Kidney tubule cell (primary cell): Measurements from ENCODE around the gene ATG2B.

Experiments
- DNase-seq: peaks from one replicate; pipeline ENCODE4 v3.0.0-alpha.2; 2018; ENCODE audit warnings: low spot score

Gene ATG2B

GRCh38 chr14:96362965-96363750, at the start of gene ATG2B, which contains the start of gene GSKIP:
TSS of gene ATG2B (minus strand) at chr14:96363341. CDS start at chr14:96362976, 365 bp downstream.
TSS of gene GSKIP (plus strand) at chr14:96363526. CDS start at chr14:96382248, 18,722 bp downstream.
- DNase-seq, result peak; percentile 93

DNA sequence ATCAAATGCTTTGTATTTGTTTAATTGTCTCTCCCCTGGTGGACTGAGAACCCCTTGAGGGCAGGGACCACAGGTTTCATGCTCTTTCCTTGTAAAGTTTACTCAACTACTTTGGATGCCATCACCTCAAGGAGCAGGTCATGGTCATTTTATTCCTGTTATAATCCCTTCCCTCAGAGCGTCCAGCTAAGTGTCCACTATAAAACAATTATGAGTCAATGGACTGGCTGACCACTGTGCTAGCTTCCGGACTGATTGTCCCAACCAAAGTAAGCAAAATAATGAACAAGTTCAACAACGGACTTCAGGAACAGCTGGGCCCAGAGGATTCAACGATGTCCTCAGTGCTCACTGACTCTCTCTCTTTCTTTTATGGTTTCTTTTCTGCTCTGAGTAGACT, 47.0 kb upstream of the ATG2B start:
- no peak for DNase-seq

GRCh38 chr14:96409701-96410100, 46.6 kb upstream of the ATG2B start:
- no peak for DNase-seq

GRCh38 chr14:96408608-96409007, 45.5 kb upstream of the ATG2B start:
- no peak for DNase-seq

DNA sequence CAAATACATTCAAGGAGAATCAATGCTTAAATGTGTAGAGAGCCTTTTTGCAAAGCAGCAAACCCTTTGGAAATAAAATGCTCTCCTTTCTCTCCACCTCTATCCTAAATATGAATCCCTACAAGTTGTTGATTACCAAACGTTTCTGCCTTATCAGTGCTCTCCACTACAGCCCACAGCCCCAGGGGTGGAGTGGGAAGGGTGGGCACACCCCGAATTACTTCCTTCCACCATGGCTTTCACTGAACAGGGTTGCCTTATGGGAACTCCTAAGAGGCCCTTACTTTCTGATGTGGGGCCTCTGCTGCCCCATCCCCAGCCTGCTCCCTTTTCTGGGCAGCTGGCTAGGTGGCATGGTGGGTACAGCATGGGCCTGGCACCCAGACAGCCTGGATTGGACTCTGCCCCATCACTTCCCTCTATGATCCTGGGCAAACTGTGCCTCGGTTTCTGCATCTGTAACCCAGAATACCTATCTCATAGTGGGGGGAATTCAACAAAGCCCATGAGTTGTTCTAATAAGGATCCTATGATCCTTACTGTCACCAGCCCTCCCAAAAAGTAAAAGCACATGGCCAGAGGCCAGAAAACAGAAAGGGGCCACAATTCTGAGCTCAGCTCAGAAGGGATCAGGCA, 44.9 kb upstream of the ATG2B start:
- DNase-seq, result no peak

GRCh38 chr14:96405677-96406076, 42.5 kb upstream of the ATG2B start:
- no peak for DNase-seq

DNA sequence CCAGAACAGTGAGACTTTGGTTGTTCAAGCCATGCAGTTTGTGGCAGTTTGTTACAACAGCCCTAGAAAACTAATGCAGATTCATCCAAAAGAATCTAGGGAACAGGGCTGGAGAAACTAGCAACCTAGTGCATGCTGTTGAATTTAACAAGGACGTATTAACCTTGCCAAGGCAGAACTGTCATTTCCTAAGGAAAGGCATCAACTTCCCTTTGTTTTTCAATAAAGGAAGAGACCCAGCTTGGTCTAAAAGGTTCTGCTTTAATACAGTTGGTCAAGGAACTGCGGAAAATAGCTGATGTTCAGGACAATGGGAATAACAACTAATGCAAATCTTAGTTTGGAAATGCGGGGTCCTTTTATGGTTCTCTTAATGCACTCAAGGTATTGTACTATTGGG, 40.3 kb upstream of the ATG2B start:
- DNase-seq, result no peak

DNA sequence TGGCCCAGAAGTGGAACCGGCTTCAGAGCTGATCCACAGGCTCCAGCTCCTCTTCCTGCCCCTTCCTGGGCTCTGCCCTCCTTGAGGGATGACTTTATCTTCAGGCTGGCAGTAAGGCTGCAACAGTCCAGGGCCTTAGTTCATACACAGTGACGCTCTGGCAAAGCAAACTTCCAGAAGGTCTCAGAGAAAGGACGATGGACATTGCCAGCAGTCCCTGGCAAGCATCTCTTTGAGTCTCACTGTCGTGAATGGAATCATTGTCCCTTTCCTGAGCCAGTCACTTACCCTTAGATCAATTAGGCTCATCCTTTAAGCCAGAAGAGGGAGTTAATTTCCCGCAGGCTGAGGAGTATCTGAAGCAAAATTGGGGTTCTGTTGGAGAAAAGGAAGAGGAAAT, 37.4 kb upstream of the ATG2B start:
- DNase-seq, result no peak

GRCh38 chr14:96399405-96399804, 36.3 kb upstream of the ATG2B start:
- DNase-seq, result no peak

- no peak for DNase-seq
Measured at GRCh38 chr14:96398921-96399320, 35.8 kb upstream of the ATG2B start.

DNA sequence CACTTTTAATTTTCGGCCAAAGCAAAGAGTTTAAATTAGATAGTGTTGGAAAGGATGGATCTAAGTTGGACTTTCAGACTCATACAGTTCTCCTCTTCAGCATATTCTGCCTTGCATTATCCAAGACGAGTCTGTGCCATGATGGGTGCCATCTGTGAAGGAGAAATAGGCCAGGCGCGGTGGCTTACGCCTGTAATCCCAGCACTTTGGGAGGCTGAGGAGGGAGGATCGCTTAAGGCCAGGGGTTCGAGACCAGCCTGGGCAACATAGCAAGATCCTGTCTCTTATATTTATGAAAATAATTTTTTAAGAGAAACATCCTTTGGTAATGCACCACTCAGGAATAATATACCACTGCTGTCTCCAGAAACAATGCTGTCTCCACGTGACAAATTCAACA, 35.3 kb upstream of the ATG2B start:
- DNase-seq, result no peak

DNA sequence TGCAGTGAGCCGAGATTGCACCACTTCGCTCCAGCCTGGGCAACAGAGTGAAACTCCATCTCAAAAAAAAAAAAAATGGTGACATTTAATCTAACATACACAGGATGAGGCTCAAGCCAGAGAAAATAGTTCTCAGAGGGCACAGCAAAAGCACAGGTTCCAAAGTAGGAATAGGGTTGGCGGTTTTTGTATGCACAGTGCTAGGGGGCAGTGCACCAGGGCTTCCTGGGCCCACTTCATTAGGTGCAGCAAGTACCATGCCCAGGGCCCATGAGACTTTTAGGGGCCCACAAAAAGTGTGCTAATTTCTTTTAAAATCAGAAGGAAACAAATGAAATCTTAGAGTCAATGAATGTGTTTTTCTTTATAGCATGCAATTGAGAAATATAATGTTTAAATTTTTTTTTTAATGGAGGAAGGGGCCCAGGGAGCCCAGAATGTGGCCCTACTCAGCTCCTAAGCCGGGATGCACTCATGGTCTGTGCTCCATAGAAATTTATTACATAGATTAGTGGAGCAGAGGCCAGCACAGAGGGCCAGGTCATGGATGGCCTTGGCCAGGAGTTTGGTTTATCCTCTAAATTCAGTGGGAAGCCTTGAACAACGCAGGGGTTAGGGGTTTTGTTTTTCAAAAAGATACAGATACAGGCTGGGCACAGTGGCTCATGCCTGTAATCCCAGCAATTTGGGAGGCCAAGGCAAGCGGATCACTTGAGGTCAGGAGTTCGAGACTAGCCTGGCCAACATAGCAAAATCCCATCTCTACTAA, 31.1 kb upstream of the ATG2B start:
- no peak for DNase-seq

- no peak for DNase-seq
Measured at GRCh38 chr14:96393071-96393691, 30.0 kb upstream of the ATG2B start.

- peak; percentile 96 for DNase-seq
Measured at GRCh38 chr14:96391293-96392118, 28.4 kb upstream of the ATG2B start.

DNA sequence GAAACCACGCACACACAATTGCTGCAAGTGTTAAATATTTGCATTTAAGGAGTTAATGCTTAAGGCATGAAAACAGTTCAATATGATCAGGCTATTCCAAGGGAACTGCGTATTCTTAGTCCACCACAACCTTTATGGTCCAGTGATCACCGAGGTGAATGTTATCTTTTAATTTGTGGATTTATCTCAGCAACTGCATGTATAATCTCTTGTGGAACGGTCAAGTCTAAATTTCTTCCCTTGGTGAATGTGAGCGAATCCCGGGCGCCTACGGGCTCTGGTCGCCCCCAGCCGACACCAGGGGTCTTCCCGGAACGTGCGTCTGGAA, 27.8 kb upstream of the ATG2B start:
- DNase-seq, result no peak

DNA sequence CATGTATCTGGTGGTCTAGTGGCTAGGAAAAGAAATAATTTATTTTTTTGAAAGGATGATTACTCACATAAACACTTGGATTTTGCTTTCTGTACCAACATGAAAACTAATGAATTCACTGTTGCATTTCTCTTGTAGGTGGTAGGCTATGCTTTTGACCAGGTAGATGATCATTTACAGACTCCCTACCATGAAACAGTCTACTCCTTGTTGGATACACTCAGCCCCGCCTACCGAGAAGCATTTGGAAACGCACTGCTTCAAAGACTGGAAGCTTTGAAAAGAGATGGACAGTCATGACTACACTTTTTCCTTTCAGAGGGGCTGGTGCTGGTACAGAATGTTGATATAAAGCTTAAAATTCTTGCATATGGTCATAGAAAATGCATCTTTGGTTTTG, 22.2 kb upstream of the ATG2B start:
- peak; percentile 25 for DNase-seq

- DNase-seq, result no peak
Measured at GRCh38 chr14:96384740-96385139, 21.6 kb upstream of the ATG2B start.

DNA sequence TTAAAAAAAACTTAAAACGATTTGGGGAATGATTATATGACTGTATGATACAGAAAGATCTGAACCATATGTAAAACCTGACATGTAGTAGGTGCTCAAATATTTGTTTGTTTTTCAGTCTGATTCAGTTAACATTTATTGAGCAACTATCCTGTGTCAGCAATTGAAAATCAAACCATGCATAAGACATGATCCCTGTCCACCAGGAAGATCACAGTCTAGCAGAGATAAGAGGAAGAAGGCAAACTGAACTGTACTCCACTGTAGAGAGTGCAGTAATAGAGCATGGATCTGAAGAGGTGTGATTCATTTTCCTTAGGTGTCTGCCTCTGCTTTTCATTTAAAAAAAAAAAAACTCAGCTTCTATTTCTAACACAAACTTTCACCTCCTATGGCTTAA, 20.9 kb upstream of the ATG2B start:
- no peak for DNase-seq

DNA sequence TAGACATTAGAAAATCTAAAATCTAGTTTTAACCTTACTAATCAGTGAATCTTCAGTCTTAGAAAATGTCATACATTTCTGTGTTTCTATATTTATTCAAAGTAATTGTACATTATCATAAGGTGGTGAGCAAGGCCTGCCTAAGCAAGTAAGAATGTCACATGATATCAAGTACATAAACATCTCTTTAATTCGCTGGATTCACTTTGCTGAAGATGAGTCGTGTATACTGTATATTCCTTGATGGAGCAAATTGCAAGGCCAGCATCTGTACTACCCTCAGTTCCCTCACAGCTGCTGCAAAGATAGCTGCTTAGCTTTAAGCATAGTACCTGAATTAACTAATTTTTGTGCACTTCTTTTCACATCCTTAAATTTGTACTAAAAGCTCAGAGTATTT, 20.3 kb upstream of the ATG2B start:
- DNase-seq, result no peak

GRCh38 chr14:96380735-96381134, 17.6 kb upstream of the ATG2B start:
- no peak for DNase-seq

- DNase-seq, result no peak
Measured at GRCh38 chr14:96376093-96376492, 13.0 kb upstream of the ATG2B start.

DNA sequence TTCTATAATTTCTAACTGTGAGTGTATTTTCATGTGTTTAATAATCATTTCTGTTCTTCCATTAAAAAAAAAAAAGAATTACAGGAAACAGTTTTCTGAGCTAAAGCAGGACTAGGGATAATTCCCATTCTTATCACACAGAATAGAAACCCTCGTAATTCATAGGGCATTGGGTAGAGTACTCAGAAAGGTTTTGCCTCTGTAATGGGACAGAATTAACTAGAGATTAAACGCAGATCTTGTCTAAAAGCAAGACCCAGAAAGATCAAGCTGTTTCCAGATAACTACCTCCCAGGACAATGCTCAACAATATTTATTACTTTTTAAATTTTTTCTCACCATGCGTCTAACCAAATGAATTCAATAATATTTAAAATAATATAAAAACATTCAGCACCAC, 10.4 kb upstream of the ATG2B start:
- DNase-seq, result no peak
